Activated CD8-positive, alpha-beta memory T cell treated with anti-CD3 and anti-CD28 coated beads for 36 hours (primary cell): ENCODE data around the gene GPR183. TPM values are rescaled to one million over a fixed set of nuclear protein-coding genes. Genes with fewer than 3 reads are reported as not detected.

Experiments
- CTCF ChIA-PET: fragments of 350-600 bp; sonication (Branson Sonifier 250); formaldehyde crosslinking; loops from one replicate; lab custom pipeline; 2021; ENCODE audit warnings: antibody characterized with exemption; lab: Charles Lee
- POLR2A ChIA-PET: fragments of 350-600 bp; sonication (Branson Sonifier 250); formaldehyde crosslinking; loops from one replicate; lab custom pipeline; 2021; ENCODE audit warnings: antibody characterized with exemption; lab: Charles Lee
- total RNA-seq, 2 experiments: library from RNA; stranded (reverse); gene quantifications; one replicate each; pipeline ENCODE4 v1.2.3, GENCODE V29; 2021

GPR183 gene
- total RNA-seq = 10 to 100 TPM; 29.2 to 29.6 TPM

- POLR2A ChIA-PET = interaction anchor here (0.6 to 1.0 kb wide), 4 partner anchors 8 to 106 kb away, joined by 3 to 4 read pairs (median 4); no protein-coding TSS in a partner anchor
These were observed at the start of gene GPR183 for GRCh38 chr13:99307247-99307646. Gene GPR183, minus strand, starts transcription at chr13:99307399. Its CDS starts 11,254 bp downstream, at chr13:99296145.

GRCh38 chr13:99356262-99357091 lies 49.3 kb upstream of the GPR183 start:
- POLR2A ChIA-PET = interaction anchor here (1.0 to 1.4 kb wide), 2 partner anchors 48 to 129 kb away, joined by 3 to 5 read pairs; no protein-coding TSS in a partner anchor
- CTCF ChIA-PET = interaction anchor here (0.8 to 2.5 kb wide), 8 partner anchors 8 to 80 kb away, joined by 3 to 9 read pairs (median 6); no protein-coding TSS in a partner anchor

More at GRCh38 chr13:99307247-99307646, at the start of gene GPR183:
- CTCF ChIA-PET = interaction anchor here (0.9 to 1.8 kb wide), 4 partner anchors 12 to 131 kb away, joined by 3 to 6 read pairs (median 4); no protein-coding TSS in a partner anchor

GRCh38 chr13:99356012-99356261 lies 48.7 kb upstream of the GPR183 start:
- POLR2A ChIA-PET = no interaction called here
- CTCF ChIA-PET = interaction anchor here (1.1 to 2.5 kb wide), 6 partner anchors 11 to 81 kb away, joined by 3 to 9 read pairs (median 6); no protein-coding TSS in a partner anchor

- ChIA-PET CTCF (interaction anchor here (1.1 to 2.5 kb wide), 5 partner anchors 12 to 49 kb away, joined by 3 to 9 read pairs (median 6); no protein-coding TSS in a partner anchor), POLR2A (no interaction called here)
These were observed 48.2 kb upstream of the GPR183 start for GRCh38 chr13:99355267-99356011.

GRCh38 chr13:99354371-99354951 lies 47.3 kb upstream of the GPR183 start:
- ChIA-PET CTCF (interaction anchor here (0.9 to 3.2 kb wide), 6 partner anchors 12 to 48 kb away, joined by 3 to 7 read pairs (median 4); partner anchors contain the start of gene GPR183), POLR2A (no interaction called here)

- POLR2A ChIA-PET = no interaction called here
- CTCF ChIA-PET = interaction anchor here (0.6 to 3.2 kb wide), 5 partner anchors 13 to 84 kb away, joined by 3 to 7 read pairs (median 5); partner anchors contain the start of gene GPR183
These were observed 46.6 kb upstream of the GPR183 start for GRCh38 chr13:99353836-99354235.

GRCh38 chr13:99353246-99353600 lies 46.0 kb upstream of the GPR183 start:
- POLR2A ChIA-PET = interaction anchor here (0.7 to 2.2 kb wide), 6 partner anchors 28 to 81 kb away, joined by 3 to 8 read pairs (median 4); no protein-coding TSS in a partner anchor
- CTCF ChIA-PET = interaction anchor here (1.2 to 3.2 kb wide), 6 partner anchors 9 to 56 kb away, joined by 3 to 7 read pairs (median 4); no protein-coding TSS in a partner anchor

GRCh38 chr13:99352351-99353245 lies 45.4 kb upstream of the GPR183 start:
- POLR2A ChIA-PET = interaction anchor here (0.5 to 2.2 kb wide), 9 partner anchors 27 to 82 kb away, joined by 3 to 14 read pairs (median 4); no protein-coding TSS in a partner anchor

GRCh38 chr13:99351772-99352171 lies 44.6 kb upstream of the GPR183 start:
- ChIA-PET CTCF (interaction anchor here (0.6 to 3.2 kb wide), 11 partner anchors 8 to 86 kb away, joined by 3 to 7 read pairs (median 4); no protein-coding TSS in a partner anchor), POLR2A (interaction anchor here (0.6 to 2.2 kb wide), 7 partner anchors 26 to 83 kb away, joined by 3 to 14 read pairs (median 5); no protein-coding TSS in a partner anchor)

More at GRCh38 chr13:99352351-99353245, 45.4 kb upstream of the GPR183 start:
- CTCF ChIA-PET = interaction anchor here (0.8 to 3.2 kb wide), 10 partner anchors 9 to 85 kb away, joined by 3 to 7 read pairs (median 4); no protein-coding TSS in a partner anchor

- CTCF ChIA-PET = no interaction called here
These were observed 43.0 kb upstream of the GPR183 start for GRCh38 chr13:99350191-99350590.

GRCh38 chr13:99347911-99348451 lies 40.8 kb upstream of the GPR183 start:
- ChIA-PET POLR2A (interaction anchor here (1.0 kb wide), 1 partner anchor 43 kb away, joined by 3 read pairs; no protein-coding TSS in a partner anchor), CTCF (interaction anchor here (1.0 to 1.6 kb wide), 4 partner anchors 8 to 26 kb away, joined by 3 to 4 read pairs (median 3); no protein-coding TSS in a partner anchor)

More at GRCh38 chr13:99350191-99350590, 43.0 kb upstream of the GPR183 start:
- POLR2A ChIA-PET = no interaction called here

- POLR2A ChIA-PET = interaction anchor here (1.0 kb wide), 1 partner anchor 42 kb away, joined by 3 read pairs; no protein-coding TSS in a partner anchor
These were observed 40.2 kb upstream of the GPR183 start for GRCh38 chr13:99347335-99347878.

GRCh38 chr13:99346335-99347042 lies 39.3 kb upstream of the GPR183 start:
- CTCF ChIA-PET = no interaction called here
- POLR2A ChIA-PET = interaction anchor here (1.0 kb wide), 1 partner anchor 41 kb away, joined by 3 read pairs; no protein-coding TSS in a partner anchor

More at GRCh38 chr13:99347335-99347878, 40.2 kb upstream of the GPR183 start:
- CTCF ChIA-PET = interaction anchor here (1.5 to 1.6 kb wide), 2 partner anchors 8 to 9 kb away, joined by 3 to 4 read pairs; no protein-coding TSS in a partner anchor

- ChIA-PET POLR2A (no interaction called here), CTCF (interaction anchor here (0.5 to 1.5 kb wide), 3 partner anchors 10 to 296 kb away, joined by 3 to 4 read pairs (median 3); no protein-coding TSS in a partner anchor)
These were observed 38.1 kb upstream of the GPR183 start for GRCh38 chr13:99345345-99345744.

- POLR2A ChIA-PET = no interaction called here
These were observed 37.5 kb upstream of the GPR183 start for GRCh38 chr13:99344610-99345208.

More at GRCh38 chr13:99344610-99345208, 37.5 kb upstream of the GPR183 start:
- CTCF ChIA-PET = interaction anchor here (0.5 to 1.6 kb wide), 3 partner anchors 8 to 42 kb away, joined by 3 to 4 read pairs (median 4); no protein-coding TSS in a partner anchor
